ENCODE data around the gene KRT36. TPM values are rescaled to one million over a fixed set of nuclear protein-coding genes. Genes with fewer than 3 reads are reported as not detected.

The KRT36 gene
- total RNA-seq, 6 donors from 2014 or later: not detected

DNA sequence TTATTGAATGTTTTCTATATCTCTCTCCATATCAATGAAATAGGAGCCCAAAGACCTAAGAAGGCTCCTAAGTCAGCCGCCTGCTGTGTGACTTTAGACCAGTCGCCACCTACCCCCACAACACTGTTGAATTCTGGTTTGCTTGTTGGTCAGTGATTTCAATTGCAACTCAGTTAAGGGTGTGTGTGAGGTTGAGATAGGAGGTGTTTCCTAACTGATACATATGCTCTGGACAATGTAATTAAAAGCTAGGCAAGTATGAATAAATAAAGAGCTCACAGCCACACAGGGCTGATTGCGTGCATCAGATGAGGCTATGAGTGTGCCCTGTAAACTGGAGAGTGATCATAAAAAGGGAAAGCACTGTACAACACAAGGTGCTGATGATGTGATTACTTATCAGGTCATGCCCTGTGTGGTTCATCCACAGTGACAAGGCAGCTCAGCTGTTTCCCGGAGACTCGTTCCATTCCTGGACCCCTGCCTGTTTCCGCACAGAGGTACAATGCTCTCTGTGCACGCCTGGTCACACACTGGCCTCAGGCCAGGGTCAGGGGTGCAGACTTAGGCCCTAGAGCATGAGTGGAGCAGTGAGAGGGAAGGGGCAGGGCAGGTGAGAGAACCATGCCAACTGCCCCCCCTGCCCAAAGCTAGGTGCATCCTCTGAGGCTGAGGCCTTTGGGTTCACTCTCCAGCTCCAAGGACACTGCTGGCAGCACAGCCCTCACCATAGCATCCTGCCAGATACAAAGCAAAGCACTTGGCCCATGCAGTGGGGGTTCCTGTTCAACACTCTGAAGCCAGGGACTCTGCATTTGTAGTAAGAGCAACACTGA lies 5.5 kb downstream of the KRT36 start:
- WGBS, 2 donors: 66 to 69% methylated on average over 7 of the region's 7 CpGs
- ATAC-seq (ENCODE audit: low FRiP score in 2 of 2) (no peak), DNase-seq (no peak)
- no peak for TF ChIP-seq POLR2AphosphoS5 (IDR thresholded peaks at IDR 0.05)
- TF ChIP-seq POLR2A (IDR thresholded peaks at IDR 0.05): no peak
- TF ChIP-seq EP300 (IDR thresholded peaks at IDR 0.05): no peak
- TF ChIP-seq, protein P1, sequence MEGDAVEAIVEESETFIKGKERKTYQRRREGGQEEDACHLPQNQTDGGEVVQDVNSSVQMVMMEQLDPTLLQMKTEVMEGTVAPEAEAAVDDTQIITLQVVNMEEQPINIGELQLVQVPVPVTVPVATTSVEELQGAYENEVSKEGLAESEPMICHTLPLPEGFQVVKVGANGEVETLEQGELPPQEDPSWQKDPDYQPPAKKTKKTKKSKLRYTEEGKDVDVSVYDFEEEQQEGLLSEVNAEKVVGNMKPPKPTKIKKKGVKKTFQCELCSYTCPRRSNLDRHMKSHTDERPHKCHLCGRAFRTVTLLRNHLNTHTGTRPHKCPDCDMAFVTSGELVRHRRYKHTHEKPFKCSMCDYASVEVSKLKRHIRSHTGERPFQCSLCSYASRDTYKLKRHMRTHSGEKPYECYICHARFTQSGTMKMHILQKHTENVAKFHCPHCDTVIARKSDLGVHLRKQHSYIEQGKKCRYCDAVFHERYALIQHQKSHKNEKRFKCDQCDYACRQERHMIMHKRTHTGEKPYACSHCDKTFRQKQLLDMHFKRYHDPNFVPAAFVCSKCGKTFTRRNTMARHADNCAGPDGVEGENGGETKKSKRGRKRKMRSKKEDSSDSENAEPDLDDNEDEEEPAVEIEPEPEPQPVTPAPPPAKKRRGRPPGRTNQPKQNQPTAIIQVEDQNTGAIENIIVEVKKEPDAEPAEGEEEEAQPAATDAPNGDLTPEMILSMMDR (IDR thresholded peaks at IDR 0.05): no peak
- no peak overlapping the region for H3K4me3 ChIP-seq
- H3K27ac ChIP-seq: no peak overlapping the region
- H3K36me3 ChIP-seq: no peaks in the 10 kb centered on the region
- H3K9me3 ChIP-seq: no peaks in the 10 kb centered on the region
- H3K27me3 ChIP-seq: no peaks in the 10 kb centered on the region
- no peaks in the 10 kb centered on the region for H3K4me1 ChIP-seq

DNA sequence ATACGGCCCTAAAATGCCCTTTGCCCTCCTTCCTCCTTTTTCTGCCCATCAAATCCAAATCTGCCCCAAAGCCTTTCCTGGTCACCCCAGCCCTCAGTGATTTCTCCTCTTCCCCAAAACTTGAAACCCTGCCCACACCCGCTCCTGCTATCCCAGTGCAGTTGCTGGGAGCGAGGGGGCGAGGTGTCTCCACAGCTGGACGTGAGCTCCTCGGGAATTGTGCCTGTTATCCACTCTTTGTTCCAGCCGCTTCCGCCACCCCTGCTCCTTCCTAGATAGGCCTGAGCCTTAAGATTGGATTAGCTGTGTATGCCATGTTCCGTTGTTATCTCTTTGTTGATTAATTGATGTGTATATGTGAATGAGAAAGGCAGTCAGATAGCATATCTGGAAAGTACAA lies 6.2 kb downstream of the KRT36 start:
- Histone ChIP-seq H3K27ac (no peak overlapping the region), H3K4me3 (no peak overlapping the region), H3K36me3 (no peaks in the 10 kb centered on the region), H3K27me3 (no peaks in the 10 kb centered on the region), H3K4me1 (no peaks in the 10 kb centered on the region), H3K9me3 (no peaks in the 10 kb centered on the region)
- peak in 1 of 2 donors; percentile 14 for DNase-seq
- TF ChIP-seq EP300 (IDR thresholded peaks at IDR 0.05) (no peak), POLR2A (IDR thresholded peaks at IDR 0.05) (no peak), POLR2AphosphoS5 (IDR thresholded peaks at IDR 0.05) (no peak)
- TF ChIP-seq, protein P1 (IDR thresholded peaks at IDR 0.05): no peak
- ATAC-seq (ENCODE audit: low FRiP score in 2 of 2): no peak
- WGBS, 2 donors: 74 to 79% methylated on average over 9 of the region's 9 CpGs

DNA sequence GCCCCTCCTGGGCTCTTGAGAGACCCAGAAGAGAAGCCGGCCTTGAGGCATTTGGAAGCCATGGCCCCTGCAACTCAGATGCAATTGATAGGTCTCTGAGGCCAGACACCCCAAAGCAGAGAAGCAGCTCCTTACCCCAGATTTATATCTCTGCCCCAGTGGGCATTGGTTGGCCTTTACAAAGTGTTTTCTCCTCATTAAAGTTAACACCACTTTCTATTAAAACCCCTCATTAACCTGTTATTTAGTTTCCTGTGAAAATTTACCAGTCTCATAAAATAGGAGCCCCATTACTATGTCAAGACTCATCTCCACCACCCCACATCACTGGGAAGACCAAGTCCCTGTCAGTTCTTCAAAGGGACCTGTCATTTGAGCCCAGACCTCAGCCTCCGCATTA lies 8.7 kb downstream of the KRT36 start, which contains the start of gene KRT35:
Gene KRT35 (minus strand): TSS at position 116 of the 400 bp plus-strand sequence. CDS start 54 bp downstream, at position 62.
- H3K27me3 ChIP-seq: no peaks in the 10 kb centered on the region
- H3K9me3 ChIP-seq: no peaks in the 10 kb centered on the region
- H3K4me1 ChIP-seq: no peaks in the 10 kb centered on the region
- ATAC-seq (ENCODE audit: low FRiP score in 2 of 2) (no peak), DNase-seq (peak in 1 of 2 donors; percentile 5)
- no peak within 1 kb of the TSS for H3K4me3 ChIP-seq
- TF ChIP-seq POLR2AphosphoS5 (IDR thresholded peaks at IDR 0.05) (no peak), POLR2A (IDR thresholded peaks at IDR 0.05) (no peak), EP300 (IDR thresholded peaks at IDR 0.05) (no peak)
- TF ChIP-seq, protein P1 (IDR thresholded peaks at IDR 0.05): no peak
- no peak within 1 kb of the TSS for H3K27ac ChIP-seq
- WGBS, 2 donors: 93 to 94% methylated on average over 1 to 2 of the region's 2 CpGs
- no peaks in the 10 kb centered on the region for H3K36me3 ChIP-seq

DNA sequence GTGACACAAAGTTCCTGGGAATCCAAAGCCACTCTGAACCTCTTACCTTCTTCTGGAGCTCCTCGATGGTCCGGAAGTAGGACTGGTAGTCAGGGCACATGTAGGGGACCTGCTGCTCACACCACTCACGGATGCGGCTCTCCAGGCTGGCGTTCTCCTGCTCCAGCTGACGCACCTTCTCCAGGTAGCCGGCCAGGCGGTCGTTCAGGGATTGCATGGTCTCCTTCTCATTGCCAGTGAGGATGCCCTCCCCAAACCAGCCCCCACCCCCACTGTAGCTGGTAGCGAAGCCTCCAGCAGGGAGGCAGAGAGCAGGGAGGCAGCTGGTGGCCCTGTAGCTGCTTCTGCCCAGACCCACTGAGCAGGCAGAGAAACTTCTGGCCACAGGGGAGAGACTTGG lies 9.1 kb downstream of the KRT36 start:
- WGBS, 2 donors: 93 to 98% methylated on average over 9 to 10 of the region's 10 CpGs
- no peak for ATAC-seq (ENCODE audit: low FRiP score in 2 of 2)
- no peaks in the 10 kb centered on the region for H3K9me3 ChIP-seq
- H3K4me1 ChIP-seq: no peaks in the 10 kb centered on the region
- no peaks in the 10 kb centered on the region for H3K36me3 ChIP-seq
- H3K27ac ChIP-seq: no peak overlapping the region
- H3K27me3 ChIP-seq: no peaks in the 10 kb centered on the region
- no peak overlapping the region for H3K4me3 ChIP-seq
- peak in 1 of 2 donors; percentile 6 for DNase-seq
- TF ChIP-seq POLR2AphosphoS5 (IDR thresholded peaks at IDR 0.05) (no peak), EP300 (IDR thresholded peaks at IDR 0.05) (no peak), POLR2A (IDR thresholded peaks at IDR 0.05) (no peak)
- TF ChIP-seq, protein P1 (IDR thresholded peaks at IDR 0.05): no peak

All from upper lobe of left lung (tissue), 6 donors.